Endodermal cell (in vitro differentiated cells): Measurements from ENCODE around the gene NBAS. TPM values are rescaled to one million over a fixed set of nuclear protein-coding genes. Genes with fewer than 3 reads are reported as not detected.
"Not testable (repeated sequence)": the region's sequence is repeated elsewhere in the genome, so short reads cannot be mapped to it uniquely, and the experiment has no call there.

Experiments
- DNase-seq: peaks from one replicate; pipeline ENCODE4 v3.0.0-alpha.2; 2017
- H3K27ac ChIP-seq: 2 replicates; pipeline ENCODE4 v1.5.1; 2013; ENCODE audit warnings: mild to moderate bottlenecking, low read depth, low read length, moderate library complexity
- H3K27me3 ChIP-seq: 2 replicates; pipeline ENCODE4 v1.6.1; 2013; ENCODE audit warnings: mild to moderate bottlenecking, low read length, moderate library complexity; ENCODE audit not compliant: insufficient read depth, control insufficient read depth, poor library complexity, severe bottlenecking
- H3K36me3 ChIP-seq: 2 replicates; pipeline ENCODE4 v1.7.0; 2013; ENCODE audit warnings: mild to moderate bottlenecking, low read length, moderate library complexity; ENCODE audit not compliant: control insufficient read depth, insufficient read depth
- H3K4me1 ChIP-seq: one replicate; pipeline ENCODE4 v1.7.0; 2013; ENCODE audit warnings: low read length; ENCODE audit not compliant: control insufficient read depth, insufficient read depth
- H3K4me3 ChIP-seq: 2 replicates; pipeline ENCODE4 v1.5.1; 2013; ENCODE audit warnings: mild to moderate bottlenecking, low read length, moderate library complexity
- H3K9ac ChIP-seq: 2 replicates; pipeline ENCODE4 v1.6.1; 2013; ENCODE audit warnings: mild to moderate bottlenecking, low read length, moderate library complexity; ENCODE audit not compliant: poor library complexity, severe bottlenecking; ENCODE audit errors: extremely low read depth
- H3K9me3 ChIP-seq: 2 replicates; pipeline ENCODE4 v1.6.1; 2013; ENCODE audit warnings: mild to moderate bottlenecking, low read length, moderate library complexity; ENCODE audit not compliant: control insufficient read depth
- H3K27ac Mint-ChIP-seq: 2 replicates; pipeline ENCODE4 v1.8.0; 2020; ENCODE audit warnings: mixed read lengths
- H3K27me3 Mint-ChIP-seq: 2 replicates; pipeline ENCODE4 v1.8.0; 2021; ENCODE audit warnings: mild to moderate bottlenecking, mixed read lengths; ENCODE audit not compliant: insufficient read depth
- H3K36me3 Mint-ChIP-seq: 2 replicates; pipeline ENCODE4 v1.8.0; 2020; ENCODE audit warnings: low read depth, mixed read lengths
- H3K4me1 Mint-ChIP-seq: 2 replicates; pipeline ENCODE4 v1.8.0; 2020; ENCODE audit warnings: mixed read lengths
- H3K4me3 Mint-ChIP-seq: 2 replicates; pipeline ENCODE4 v1.8.0; 2020; ENCODE audit warnings: mild to moderate bottlenecking, moderate library complexity, mixed read lengths
- H3K9me3 Mint-ChIP-seq: 2 replicates; pipeline ENCODE4 v1.8.0; 2020; ENCODE audit warnings: mild to moderate bottlenecking, mixed read lengths
- WGBS, 2 experiments: methylation state at CpG; one replicate each; pipeline versions ENCODE4 v1.1.5 to v1.1.7; 2013; ENCODE audit warnings: missing lambda C conversion rate in 2 of 2, mixed read lengths in 1 of 2; ENCODE audit not compliant: insufficient coverage in 1 of 2, insufficient read length in 1 of 2; 5-methylcytosine and 5-hydroxymethylcytosine counted together
- total RNA-seq, 2 donors: library from RNA; stranded (reverse); fragmentation: NEBNext Ultra II Directional in 1 of 2; extraction: Animal tissue kit (Norgen Biotek cat#: 25700) in 1 of 2; gene quantifications; 2 replicates in 1 of 2; 3 replicates in 1 of 2; pipeline ENCODE4 v1.2.1, GENCODE V29; 2021
- TF ChIP-seq, protein P1 (sequence below): fragments of 200-600 bp; sonication (generic); conservative IDR thresholded peaks from 2 replicates; pipeline ENCODE4 v1.5.0; 2021; ENCODE audit warnings: antibody characterized with exemption, mild to moderate bottlenecking

Gene NBAS
- total RNA-seq, 2 donors from 2014 or later, result 47.4 to 54.7 TPM

DNA sequence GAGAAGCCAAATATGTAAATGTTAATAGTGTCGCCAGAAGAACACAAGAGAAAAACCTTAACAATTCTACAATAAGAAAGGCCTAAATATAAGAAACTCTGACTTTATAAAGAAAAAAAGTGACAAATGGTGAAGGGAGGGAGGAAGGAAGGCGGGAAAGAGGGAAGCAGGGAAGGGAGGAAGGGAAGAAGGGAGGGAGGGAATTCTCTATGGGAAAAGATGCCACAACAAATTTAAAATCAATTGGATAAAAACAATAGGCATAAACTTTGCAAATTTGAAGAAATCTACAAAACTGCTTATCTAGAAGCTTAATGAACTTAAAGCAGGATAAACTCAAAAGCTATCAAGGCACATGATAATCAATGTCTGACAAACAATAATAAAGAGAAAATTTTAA is 16.9 kb downstream of the NBAS start:
- no peak overlapping the region for H3K27ac ChIP-seq
- WGBS, 2 experiments, result 88% methylated on average over 1 of the region's 2 CpGs; no CpG with 5 or more reads in 1 of the 2 experiments
- H3K9ac ChIP-seq, result no peak overlapping the region
- peaks cover 6% of the 10 kb centered on the region for H3K36me3 ChIP-seq
- H3K4me3 ChIP-seq, result no peak overlapping the region
- DNase-seq, result no peak
- H3K4me1 Mint-ChIP-seq, result peaks cover 3% of the 10 kb centered on the region
- H3K4me1 ChIP-seq, result no peaks in the 10 kb centered on the region
- no peak overlapping the region for H3K4me3 Mint-ChIP-seq
- H3K36me3 Mint-ChIP-seq, result peaks cover 24% of the 10 kb centered on the region
- TF ChIP-seq, protein P1, sequence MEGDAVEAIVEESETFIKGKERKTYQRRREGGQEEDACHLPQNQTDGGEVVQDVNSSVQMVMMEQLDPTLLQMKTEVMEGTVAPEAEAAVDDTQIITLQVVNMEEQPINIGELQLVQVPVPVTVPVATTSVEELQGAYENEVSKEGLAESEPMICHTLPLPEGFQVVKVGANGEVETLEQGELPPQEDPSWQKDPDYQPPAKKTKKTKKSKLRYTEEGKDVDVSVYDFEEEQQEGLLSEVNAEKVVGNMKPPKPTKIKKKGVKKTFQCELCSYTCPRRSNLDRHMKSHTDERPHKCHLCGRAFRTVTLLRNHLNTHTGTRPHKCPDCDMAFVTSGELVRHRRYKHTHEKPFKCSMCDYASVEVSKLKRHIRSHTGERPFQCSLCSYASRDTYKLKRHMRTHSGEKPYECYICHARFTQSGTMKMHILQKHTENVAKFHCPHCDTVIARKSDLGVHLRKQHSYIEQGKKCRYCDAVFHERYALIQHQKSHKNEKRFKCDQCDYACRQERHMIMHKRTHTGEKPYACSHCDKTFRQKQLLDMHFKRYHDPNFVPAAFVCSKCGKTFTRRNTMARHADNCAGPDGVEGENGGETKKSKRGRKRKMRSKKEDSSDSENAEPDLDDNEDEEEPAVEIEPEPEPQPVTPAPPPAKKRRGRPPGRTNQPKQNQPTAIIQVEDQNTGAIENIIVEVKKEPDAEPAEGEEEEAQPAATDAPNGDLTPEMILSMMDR, result no peak
- no peaks in the 10 kb centered on the region for H3K9me3 ChIP-seq
- H3K27me3 Mint-ChIP-seq, result no peaks in the 10 kb centered on the region
- peaks cover 7% of the 10 kb centered on the region for H3K9me3 Mint-ChIP-seq
- no peaks in the 10 kb centered on the region for H3K27me3 ChIP-seq
- H3K27ac Mint-ChIP-seq, result no peak overlapping the region

DNA sequence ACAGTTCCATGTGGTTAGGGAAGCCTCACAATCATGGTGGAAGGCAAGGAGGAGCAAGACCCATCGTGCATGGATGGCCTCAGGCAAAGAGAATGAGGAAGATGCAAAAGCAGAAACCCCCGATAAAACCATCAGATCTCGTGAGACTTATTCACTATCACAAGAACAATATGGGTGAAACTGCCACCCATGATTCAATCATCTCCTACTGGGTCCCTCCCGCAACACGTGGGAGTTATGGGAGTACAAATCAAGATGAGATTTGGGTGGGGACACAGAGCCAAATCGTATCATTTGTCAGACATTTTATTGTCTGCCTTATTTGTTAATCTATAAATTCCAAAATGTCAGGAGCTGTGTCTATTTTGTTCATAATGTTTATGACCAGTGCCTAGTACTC is 17.6 kb downstream of the NBAS start:
- H3K36me3 ChIP-seq, result peaks cover 6% of the 10 kb centered on the region
- TF ChIP-seq, protein P1, result no peak
- no peak overlapping the region for H3K9ac ChIP-seq
- no peaks in the 10 kb centered on the region for H3K27me3 ChIP-seq
- H3K4me1 ChIP-seq, result no peaks in the 10 kb centered on the region
- 91 to 96% methylated on average over 4 to 6 of the region's 6 CpGs for WGBS, 2 experiments
- no peaks in the 10 kb centered on the region for H3K27me3 Mint-ChIP-seq
- H3K9me3 ChIP-seq, result no peaks in the 10 kb centered on the region
- DNase-seq, result no peak
- H3K4me3 ChIP-seq, result no peak overlapping the region
- no peak overlapping the region for H3K27ac Mint-ChIP-seq
- H3K27ac ChIP-seq, result no peak overlapping the region
- peaks cover 7% of the 10 kb centered on the region for H3K9me3 Mint-ChIP-seq
- peaks cover 3% of the 10 kb centered on the region for H3K4me1 Mint-ChIP-seq
- no peak overlapping the region for H3K4me3 Mint-ChIP-seq
- H3K36me3 Mint-ChIP-seq, result peaks cover 23% of the 10 kb centered on the region

DNA sequence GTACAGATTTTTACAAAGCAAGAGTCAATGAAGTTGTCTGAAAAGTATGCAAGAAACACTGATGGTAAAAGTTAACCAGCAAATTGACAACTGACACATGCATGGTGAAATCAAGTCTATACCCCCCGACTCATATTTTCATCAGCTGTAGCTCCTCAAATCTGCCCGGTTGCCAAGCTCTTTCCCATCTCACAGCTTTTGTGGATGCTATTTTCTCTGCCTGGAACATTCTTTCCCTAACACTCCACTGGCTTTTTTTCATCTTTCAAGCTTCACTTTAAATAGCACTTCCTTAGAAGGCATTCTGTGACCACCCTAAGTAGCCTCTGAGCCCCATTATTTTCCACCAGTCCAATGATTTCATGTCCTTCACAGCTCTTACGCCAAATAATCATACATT is 18.1 kb downstream of the NBAS start:
- TF ChIP-seq, protein P1, result no peak
- Histone ChIP-seq H3K36me3 (peaks cover 6% of the 10 kb centered on the region), H3K27ac (no peak overlapping the region), H3K4me3 (no peak overlapping the region), H3K4me1 (no peaks in the 10 kb centered on the region), H3K9ac (no peak overlapping the region), H3K9me3 (no peaks in the 10 kb centered on the region), H3K27me3 (no peaks in the 10 kb centered on the region)
- H3K4me1 Mint-ChIP-seq, result peaks cover 3% of the 10 kb centered on the region
- 93 to 95% methylated on average over 2 to 3 of the region's 3 CpGs for WGBS, 2 experiments
- no peak for DNase-seq
- peaks cover 26% of the 10 kb centered on the region for H3K36me3 Mint-ChIP-seq
- H3K27me3 Mint-ChIP-seq, result no peaks in the 10 kb centered on the region
- no peak overlapping the region for H3K27ac Mint-ChIP-seq
- peaks cover 7% of the 10 kb centered on the region for H3K9me3 Mint-ChIP-seq
- H3K4me3 Mint-ChIP-seq, result no peak overlapping the region

DNA sequence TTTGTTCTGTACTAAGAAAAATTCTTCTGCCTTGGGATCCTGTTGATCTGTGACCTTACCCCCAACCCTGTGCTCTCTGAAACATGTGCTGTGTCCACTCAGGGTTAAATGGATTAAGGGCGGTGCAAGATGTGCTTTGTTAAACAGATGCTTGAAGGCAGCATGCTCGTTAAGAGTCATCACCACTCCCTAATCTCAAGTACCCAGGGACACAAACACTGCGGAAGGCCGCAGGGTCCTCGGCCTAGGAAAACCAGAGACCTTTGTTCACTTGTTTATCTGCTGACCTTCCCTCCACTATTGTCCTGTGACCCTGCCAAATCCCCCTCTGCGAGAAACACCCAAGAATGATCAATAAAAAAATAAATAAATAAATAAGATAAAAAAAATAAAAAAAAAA is 18.9 kb downstream of the NBAS start:
- not testable (repeated sequence) for H3K27ac ChIP-seq, H3K27me3 ChIP-seq, H3K9ac ChIP-seq, H3K9me3 Mint-ChIP-seq, H3K9me3 ChIP-seq, H3K4me1 Mint-ChIP-seq, H3K4me1 ChIP-seq, DNase-seq, H3K36me3 ChIP-seq, H3K4me3 Mint-ChIP-seq, H3K4me3 ChIP-seq, H3K27ac Mint-ChIP-seq, H3K27me3 Mint-ChIP-seq
- H3K36me3 Mint-ChIP-seq, result peaks cover 32% of the 10 kb centered on the region
- no CpG with 5 or more reads among the region's 6 CpGs for WGBS, 2 experiments

DNA sequence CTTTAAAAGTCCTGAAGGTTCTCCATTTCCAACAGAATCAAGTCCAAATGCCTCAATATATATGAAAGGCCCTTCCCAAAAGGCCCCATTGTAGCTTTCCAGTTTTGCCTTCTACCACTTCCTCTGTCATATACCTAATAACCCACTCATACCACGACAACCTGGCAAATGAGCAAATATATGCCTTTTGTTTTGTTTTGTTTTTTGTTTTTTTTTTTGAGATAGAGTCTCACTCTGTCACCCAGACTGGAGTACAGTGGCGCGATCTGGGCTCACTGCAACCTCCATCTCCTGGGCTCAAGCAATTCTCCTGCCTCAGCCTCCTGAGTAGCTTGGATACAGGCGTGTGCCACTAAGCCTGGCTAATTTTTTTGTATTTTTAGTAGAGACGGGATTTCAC is 20.6 kb downstream of the NBAS start:
- not testable (repeated sequence) for H3K36me3 ChIP-seq, H3K4me1 Mint-ChIP-seq, H3K27me3 Mint-ChIP-seq, H3K4me1 ChIP-seq, H3K27me3 ChIP-seq, H3K9me3 ChIP-seq, H3K4me3 ChIP-seq, H3K27ac Mint-ChIP-seq, H3K9me3 Mint-ChIP-seq, DNase-seq, H3K27ac ChIP-seq, H3K9ac ChIP-seq, H3K4me3 Mint-ChIP-seq
- peaks cover 44% of the 10 kb centered on the region for H3K36me3 Mint-ChIP-seq
- WGBS, 2 experiments, result 76 to 95% methylated on average over 4 to 5 of the region's 5 CpGs
